NB4 (cell line): ENCODE data around the gene ZBTB40.

Experiments
- DNase-seq: peaks from one replicate; pipeline ENCODE4 v3.0.0; 2010; ENCODE audit warnings: low read depth
- H3K4me3 ChIP-seq: one replicate; pipeline ENCODE4 v1.5.1; 2011; ENCODE audit warnings: mild to moderate bottlenecking, low read depth, low read length, moderate library complexity
- CTCF ChIP-seq: IDR thresholded peaks from one replicate; pipeline ENCODE4 v1.5.1; 2012; ENCODE audit warnings: low read depth, low read length
- MAX ChIP-seq: IDR thresholded peaks from 2 replicates; pipeline ENCODE4 v1.6.1; 2011; ENCODE audit warnings: low read depth, low read length
- MYC ChIP-seq: IDR thresholded peaks from 2 replicates; pipeline ENCODE4 v1.6.1; 2011; ENCODE audit warnings: low read depth, low read length
- POLR2A ChIP-seq: IDR thresholded peaks from 2 replicates; pipeline ENCODE4 v1.6.1; 2011; ENCODE audit warnings: mild to moderate bottlenecking; ENCODE audit not compliant: insufficient read length; ENCODE audit errors: extremely low read depth

The ZBTB40 gene

GRCh38 chr1:22569269-22569668 is 117.6 kb downstream of the ZBTB40 start:
- TF ChIP-seq MAX (no peak), POLR2A (no peak), MYC (no peak)
- no peak overlapping the region for H3K4me3 ChIP-seq
- DNase-seq, result no peak

- TF ChIP-seq POLR2A, result no peak
- no peak for DNase-seq
- H3K4me3 ChIP-seq, result no peak overlapping the region
Observed at GRCh38 chr1:22570140-22570909, 118.7 kb downstream of the ZBTB40 start.

- TF ChIP-seq CTCF, result no peak
- TF ChIP-seq MYC, result no peak
- TF ChIP-seq MAX, result no peak
- TF ChIP-seq POLR2A, result no peak
- no peak overlapping the region for H3K4me3 ChIP-seq
- no peak for DNase-seq
Observed at GRCh38 chr1:22572818-22573217, 121.2 kb downstream of the ZBTB40 start.

GRCh38 chr1:22573237-22573636 is 121.6 kb downstream of the ZBTB40 start:
- no peak for DNase-seq
- TF ChIP-seq CTCF (no peak), MYC (no peak), MAX (no peak), POLR2A (no peak)

GRCh38 chr1:22575532-22576149 is 124.0 kb downstream of the ZBTB40 start:
- TF ChIP-seq POLR2A (no peak), MAX (no peak), MYC (no peak), CTCF (no peak)
- no peak overlapping the region for H3K4me3 ChIP-seq
- DNase-seq, result peak; percentile 27

More at GRCh38 chr1:22573237-22573636, 121.6 kb downstream of the ZBTB40 start:
- no peak overlapping the region for H3K4me3 ChIP-seq

- DNase-seq, result no peak
- TF ChIP-seq POLR2A (no peak), MYC (no peak), CTCF (no peak), MAX (no peak)
- no peak overlapping the region for H3K4me3 ChIP-seq
Observed at GRCh38 chr1:22576150-22576544, 124.5 kb downstream of the ZBTB40 start.

- H3K4me3 ChIP-seq, result no peak overlapping the region
- TF ChIP-seq CTCF (no peak), MAX (no peak), MYC (no peak), POLR2A (no peak)
- no peak for DNase-seq
Observed at GRCh38 chr1:22576617-22577016, 125.0 kb downstream of the ZBTB40 start.
